Sigmoid colon (tissue), 7 donors: ENCODE measurements around the gene CDC42BPB. TPM values are rescaled to one million over a fixed set of nuclear protein-coding genes. Genes with fewer than 3 reads are reported as not detected.

Source experiments
- DNase-seq: peaks from one replicate; pipeline ENCODE4 v3.0.0-alpha.2; 2019
- H3K27ac ChIP-seq, 4 donors: fragments of 200-600 bp; sonication (generic); one replicate each; pipeline ENCODE4 v1.5.1; 2016 to 2019; ENCODE audit warnings: mild to moderate bottlenecking in 1 of 4
- H3K27me3 ChIP-seq, 3 donors: fragments of 200-600 bp; sonication (generic); one replicate each; pipeline ENCODE4 v1.5.1; 2019; ENCODE audit warnings: mild to moderate bottlenecking in 1 of 3
- H3K36me3 ChIP-seq, 4 donors: fragments of 200-600 bp; sonication (generic); one replicate each; pipeline ENCODE4 v1.5.1; 2016 to 2019
- H3K4me1 ChIP-seq, 4 donors: fragments of 200-600 bp; sonication (generic); one replicate each; pipeline ENCODE4 v1.5.1; 2017 to 2019
- H3K4me3 ChIP-seq, 4 donors: fragments of 200-600 bp; sonication (generic); one replicate each; pipeline ENCODE4 v1.5.1; 2017 to 2019; ENCODE audit warnings: mild to moderate bottlenecking in 2 of 4, moderate library complexity in 1 of 4
- H3K9me3 ChIP-seq, 4 donors: fragments of 200-600 bp in 3 of 4; sonication (generic) in 3 of 4; one replicate each; pipeline versions ENCODE4 v1.5.1 to v1.6.1; 2013 to 2019
- CTCF ChIP-seq, 4 experiments: fragments of 450-650 bp in 3 of 4; fragments of 200-600 bp in 1 of 4; IDR thresholded peaks; one replicate each; pipeline ENCODE4 v1.5.1; 2016 to 2019; ENCODE audit warnings: antibody characterized with exemption in 4 of 4, mild to moderate bottlenecking in 3 of 4, moderate library complexity in 2 of 4
- EP300 ChIP-seq, 4 donors: sonication (generic); formaldehyde crosslinking; IDR thresholded peaks; one replicate each; pipeline ENCODE4 v1.6.1; 2017; ENCODE audit warnings: antibody characterized with exemption in 4 of 4
- POLR2A ChIP-seq, 2 donors: fragments of 450-650 bp; IDR thresholded peaks; one replicate each; pipeline ENCODE4 v1.6.1; 2016; ENCODE audit warnings: antibody characterized with exemption in 2 of 2, mild to moderate bottlenecking in 2 of 2, moderate library complexity in 2 of 2
- POLR2AphosphoS5 ChIP-seq, 4 donors: sonication (generic); formaldehyde crosslinking; IDR thresholded peaks; one replicate each; pipeline ENCODE4 v1.6.1; 2017; ENCODE audit warnings: antibody characterized with exemption in 4 of 4
- WGBS, 2 donors: extraction: QIAGEN DNeasy Blood & Tissue Kit; methylation state at CpG; one replicate each; pipeline ENCODE4 v1.1.7; 2013; 5-methylcytosine and 5-hydroxymethylcytosine counted together
- intact Hi-C: fragments of 100-400 bp; cut with DNase I; formaldehyde crosslinking; loops from one replicate; pipeline ENCODE4 v1.15.1; 2023
- polyA plus RNA-seq, 3 donors: library from polyadenylated mRNA; stranded (reverse); fragments of 200-250 nt; gene quantifications; one replicate each; pipeline ENCODE4 v1.2.3, GENCODE V29; 2013
- total RNA-seq, 4 donors: library from RNA; depleted of rRNA; stranded (reverse); fragments of >200 nt; gene quantifications; one replicate each; pipeline ENCODE4 v1.1.0, GENCODE V29; 2016
- donor health status: healthy with polysubstance abuse.
- donor health status: Bipolar disorder and iron deficiency.
- donor health status: healthy.

The CDC42BPB gene
- total and polyA plus RNA-seq, 7 donors, result 18.0 to 82.3 (median 58.5) TPM

- H3K4me1 ChIP-seq, result peaks cover 0 to 30% (median 27%) of the 10 kb centered on the region in 4 donors
- peaks cover 0 to 27% (median 12%) of the 10 kb centered on the region in 4 donors for H3K36me3 ChIP-seq
- H3K9me3 ChIP-seq, result no peaks in the 10 kb centered on the region
- no peak for DNase-seq
- no peak for TF ChIP-seq CTCF (IDR thresholded peaks at IDR 0.05)
- TF ChIP-seq POLR2A (IDR thresholded peaks at IDR 0.05), result no peak
- no peak for TF ChIP-seq POLR2AphosphoS5 (IDR thresholded peaks at IDR 0.05)
- no peak for TF ChIP-seq EP300 (IDR thresholded peaks at IDR 0.05)
- intact Hi-C loops, result no loop called here
- 96 to 97% methylated on average over 12 of the region's 12 CpGs for WGBS, 2 donors
- H3K27ac ChIP-seq, result no peak overlapping the region
- H3K27me3 ChIP-seq, result no peaks in the 10 kb centered on the region
- no peak overlapping the region for H3K4me3 ChIP-seq
Observed at GRCh38 chr14:103013028-103013427, 44.3 kb downstream of the CDC42BPB start.

GRCh38 chr14:103009559-103009958 lies 47.8 kb downstream of the CDC42BPB start:
- intact Hi-C loops, result no loop called here
- Histone ChIP-seq H3K27ac (no peak overlapping the region), H3K27me3 (no peaks in the 10 kb centered on the region), H3K4me1 (peaks cover 0 to 6% (median 4%) of the 10 kb centered on the region in 4 donors), H3K36me3 (peaks cover 0 to 54% (median 22%) of the 10 kb centered on the region in 4 donors), H3K4me3 (no peak overlapping the region), H3K9me3 (no peaks in the 10 kb centered on the region)
- no peak for TF ChIP-seq POLR2AphosphoS5 (IDR thresholded peaks at IDR 0.05)
- no peak for TF ChIP-seq POLR2A (IDR thresholded peaks at IDR 0.05)
- TF ChIP-seq CTCF (IDR thresholded peaks at IDR 0.05), result no peak
- no peak for TF ChIP-seq EP300 (IDR thresholded peaks at IDR 0.05)
- 86 to 94% methylated on average over 2 of the region's 2 CpGs for WGBS, 2 donors
- peak; percentile 12 for DNase-seq

GRCh38 chr14:103008768-103009357 lies 48.5 kb downstream of the CDC42BPB start:
- Histone ChIP-seq H3K9me3 (no peaks in the 10 kb centered on the region), H3K27ac (no peak overlapping the region), H3K4me3 (no peak overlapping the region), H3K36me3 (peaks cover 0 to 57% (median 22%) of the 10 kb centered on the region in 4 donors), H3K4me1 (no peaks in the 10 kb centered on the region), H3K27me3 (no peaks in the 10 kb centered on the region)
- intact Hi-C loops, result no loop called here
- peak; percentile 36 for DNase-seq
- 88 to 91% methylated on average over 15 of the region's 15 CpGs for WGBS, 2 donors
- TF ChIP-seq POLR2AphosphoS5 (IDR thresholded peaks at IDR 0.05) (no peak), CTCF (IDR thresholded peaks at IDR 0.05) (no peak), EP300 (IDR thresholded peaks at IDR 0.05) (no peak), POLR2A (IDR thresholded peaks at IDR 0.05) (no peak)

GRCh38 chr14:103008126-103008525 lies 49.2 kb downstream of the CDC42BPB start:
- H3K27me3 ChIP-seq, result no peaks in the 10 kb centered on the region
- H3K36me3 ChIP-seq, result peaks cover 5 to 64% (median 26%) of the 10 kb centered on the region in 4 donors
- intact Hi-C loops, result no loop called here
- no peak overlapping the region for H3K4me3 ChIP-seq
- H3K9me3 ChIP-seq, result no peaks in the 10 kb centered on the region
- H3K4me1 ChIP-seq, result no peaks in the 10 kb centered on the region
- DNase-seq, result no peak
- 86% methylated on average over 10 of the region's 10 CpGs for WGBS, 2 donors
- TF ChIP-seq EP300 (IDR thresholded peaks at IDR 0.05), result no peak
- no peak for TF ChIP-seq POLR2AphosphoS5 (IDR thresholded peaks at IDR 0.05)
- TF ChIP-seq POLR2A (IDR thresholded peaks at IDR 0.05), result no peak
- TF ChIP-seq CTCF (IDR thresholded peaks at IDR 0.05), result no peak
- H3K27ac ChIP-seq, result no peak overlapping the region

GRCh38 chr14:103007555-103007954 lies 49.8 kb downstream of the CDC42BPB start:
- peak; percentile 63 for DNase-seq

More at GRCh38 chr14:103007555-103007954, 49.8 kb downstream of the CDC42BPB start:
- Histone ChIP-seq H3K4me1 (no peaks in the 10 kb centered on the region), H3K27me3 (no peaks in the 10 kb centered on the region), H3K4me3 (no peak overlapping the region), H3K9me3 (no peaks in the 10 kb centered on the region), H3K27ac (no peak overlapping the region), H3K36me3 (peaks cover 10 to 70% (median 32%) of the 10 kb centered on the region in 4 donors)
- intact Hi-C loops, result no loop called here
- WGBS, 2 donors, result 92 to 95% methylated on average over 14 of the region's 14 CpGs
- TF ChIP-seq POLR2AphosphoS5 (IDR thresholded peaks at IDR 0.05) (no peak), CTCF (IDR thresholded peaks at IDR 0.05) (no peak), POLR2A (IDR thresholded peaks at IDR 0.05) (no peak), EP300 (IDR thresholded peaks at IDR 0.05) (no peak)
